ENCODE measurements around the gene PMFBP1. TPM values are rescaled to one million over a fixed set of nuclear protein-coding genes. Genes with fewer than 3 reads are reported as not detected.

The PMFBP1 gene
- total RNA-seq (10 to 100 TPM in 1 of 7 donors, 1 to 10 TPM in 5, under 1 TPM in 1; 0.79 to 17.2 (median 1.2) TPM), polyA plus RNA-seq (1 to 10 TPM in 1 of 3 donors, under 1 TPM in 2; 0.52 to 2.1 (median 0.96) TPM)
- long read RNA-seq, donor 1, result 0 reads
- long read RNA-seq, donor 2, result 0 reads

GRCh38 chr16:72172105-72173034 is at the start of gene PMFBP1:
Gene PMFBP1 (minus strand): TSS chr16:72172155. CDS start chr16:72171208, 947 bp downstream.
- no peak for DNase-seq
- H3K9me3 ChIP-seq, result peaks cover 0 to 6% (median 0%) of the 10 kb centered on the region in 8 donors
- intact Hi-C loops (cut with DNase I; ENCODE audit: low total_unique reads), result no loop called here
- WGBS, 5 donors, result 62 to 80% (median 68%) methylated on average over 11 of the region's 11 CpGs
- peaks cover 0 to 9% (median 0%) of the 10 kb centered on the region in 6 donors for H3K4me1 ChIP-seq
- no peak for TF ChIP-seq POLR2A (IDR thresholded peaks at IDR 0.05)
- TF ChIP-seq POLR2AphosphoS5 (IDR thresholded peaks at IDR 0.05), result no peak
- TF ChIP-seq CTCF (IDR thresholded peaks at IDR 0.05 in 8 of 11, conservative IDR thresholded peaks at IDR 0.05 in 3 of 11), result no peak
- no peaks in the 10 kb centered on the region for H3K36me3 ChIP-seq
- no peak within 1 kb of the TSS for H3K4me3 ChIP-seq
- H3K27me3 ChIP-seq (replicated peaks in 1 of 7), result no peaks in the 10 kb centered on the region
- H3K27ac ChIP-seq, result peak within 1 kb of the TSS in 2 of 8 donors; percentile 25 to 32

GRCh38 chr16:72221630-72222024 is 49.7 kb upstream of the PMFBP1 start:
- intact Hi-C loops (cut with DNase I; ENCODE audit: low total_unique reads), result no loop called here
- WGBS, 5 donors, result 69 to 78% (median 73%) methylated on average over 5 of the region's 5 CpGs
- no peaks in the 10 kb centered on the region for H3K9me3 ChIP-seq
- no peaks in the 10 kb centered on the region for H3K4me1 ChIP-seq
- TF ChIP-seq CTCF (IDR thresholded peaks at IDR 0.05 in 8 of 11, conservative IDR thresholded peaks at IDR 0.05 in 3 of 11) (no peak), POLR2A (IDR thresholded peaks at IDR 0.05) (no peak), POLR2AphosphoS5 (IDR thresholded peaks at IDR 0.05) (no peak)
- H3K36me3 ChIP-seq, result no peaks in the 10 kb centered on the region
- no peaks in the 10 kb centered on the region for H3K27me3 ChIP-seq (replicated peaks in 1 of 7)
- DNase-seq, result no peak
- no peak overlapping the region for H3K4me3 ChIP-seq
- no peak overlapping the region for H3K27ac ChIP-seq

- Histone ChIP-seq H3K27ac (no peak overlapping the region), H3K9me3 (no peaks in the 10 kb centered on the region), H3K36me3 (no peaks in the 10 kb centered on the region), H3K4me1 (no peaks in the 10 kb centered on the region), H3K4me3 (no peak overlapping the region), H3K27me3 (replicated peaks in 1 of 7) (no peaks in the 10 kb centered on the region)
- intact Hi-C loops (cut with DNase I; ENCODE audit: low total_unique reads), result no loop called here
- no peak for TF ChIP-seq POLR2A (IDR thresholded peaks at IDR 0.05)
- TF ChIP-seq CTCF (IDR thresholded peaks at IDR 0.05 in 8 of 11, conservative IDR thresholded peaks at IDR 0.05 in 3 of 11), result no peak
- no peak for TF ChIP-seq POLR2AphosphoS5 (IDR thresholded peaks at IDR 0.05)
- no peak for DNase-seq
- WGBS, 5 donors, result 67 to 83% (median 80%) methylated on average over 10 of the region's 10 CpGs
These were observed 49.1 kb upstream of the PMFBP1 start for GRCh38 chr16:72220875-72221629.

Measured in spleen (tissue), 13 donors.